ENCODE data around the gene MAGEA2.
"Not testable (repeated sequence)": the region's sequence is repeated elsewhere in the genome, so short reads cannot be mapped to it uniquely, and the experiment has no call there.

MAGEA2 gene, protein sequence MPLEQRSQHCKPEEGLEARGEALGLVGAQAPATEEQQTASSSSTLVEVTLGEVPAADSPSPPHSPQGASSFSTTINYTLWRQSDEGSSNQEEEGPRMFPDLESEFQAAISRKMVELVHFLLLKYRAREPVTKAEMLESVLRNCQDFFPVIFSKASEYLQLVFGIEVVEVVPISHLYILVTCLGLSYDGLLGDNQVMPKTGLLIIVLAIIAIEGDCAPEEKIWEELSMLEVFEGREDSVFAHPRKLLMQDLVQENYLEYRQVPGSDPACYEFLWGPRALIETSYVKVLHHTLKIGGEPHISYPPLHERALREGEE

DNA sequence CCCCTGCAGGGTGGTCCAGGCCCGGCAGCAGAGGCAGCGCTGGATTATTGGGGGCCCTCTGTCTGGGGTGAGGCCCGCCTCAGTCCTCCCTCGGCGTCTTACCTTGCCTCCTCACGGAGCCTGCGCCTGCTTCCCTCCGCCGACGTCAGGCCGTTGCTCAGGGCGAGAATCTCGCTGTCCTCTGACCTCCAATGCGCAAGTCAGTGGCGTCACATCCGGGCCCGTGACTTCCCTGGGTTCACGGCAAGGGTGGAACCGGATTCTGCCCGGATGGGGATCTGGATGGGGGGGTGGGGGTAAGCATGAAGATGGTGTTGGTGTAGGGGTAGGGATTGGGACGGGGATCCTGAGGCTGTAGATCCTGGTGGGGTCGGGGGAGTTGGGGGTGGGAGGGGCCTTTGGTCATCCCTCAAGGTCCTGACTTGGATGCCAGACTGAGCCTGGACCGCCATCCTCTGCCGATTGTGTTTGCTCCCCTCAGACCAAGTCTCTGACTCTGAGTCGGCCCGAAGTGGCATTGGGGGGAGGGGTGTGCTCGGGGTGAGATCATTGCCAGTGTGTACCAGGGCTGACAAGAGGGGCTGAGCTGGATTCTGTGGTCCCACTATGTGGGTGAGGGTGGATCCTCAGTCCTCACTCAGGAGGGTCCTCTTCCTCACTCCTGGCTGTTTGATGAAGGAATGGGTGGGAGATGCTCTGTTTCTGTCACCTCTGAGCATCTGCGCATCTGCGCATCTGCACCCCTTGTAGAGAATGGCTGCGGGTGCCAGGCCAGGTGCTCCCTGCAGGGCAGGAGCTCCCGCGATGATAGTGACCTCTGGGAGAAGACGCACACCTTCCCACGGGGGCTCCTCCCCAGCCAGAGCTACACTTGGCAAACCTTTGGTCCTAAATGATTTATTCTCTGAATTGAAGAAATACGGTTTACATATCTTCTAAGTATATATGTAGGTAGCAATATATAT is at the start of gene MAGEA2:
Gene MAGEA2, minus strand, starts transcription at position 157 of the 965 bp plus-strand sequence. CDS start 2,479 bp downstream, outside the sequence.
- not testable (repeated sequence) for DNase-seq

GRCh38 chrX:152798945-152799344 is 45.3 kb upstream of the MAGEA2 start:
- DNase-seq: no peak

GRCh38 chrX:152787062-152787461 is 33.4 kb upstream of the MAGEA2 start:
- not testable (repeated sequence) for DNase-seq

- not testable (repeated sequence) for DNase-seq
These were observed 16.1 kb upstream of the MAGEA2 start, which contains the start of gene MAGEA6 for GRCh38 chrX:152769549-152770289. Gene MAGEA6 (minus strand): TSS chrX:152769689. CDS start chrX:152767650, 2,039 bp downstream.

- DNase-seq: not testable (repeated sequence)
These were observed 12.9 kb upstream of the MAGEA2 start for GRCh38 chrX:152766562-152766961.

DNA sequence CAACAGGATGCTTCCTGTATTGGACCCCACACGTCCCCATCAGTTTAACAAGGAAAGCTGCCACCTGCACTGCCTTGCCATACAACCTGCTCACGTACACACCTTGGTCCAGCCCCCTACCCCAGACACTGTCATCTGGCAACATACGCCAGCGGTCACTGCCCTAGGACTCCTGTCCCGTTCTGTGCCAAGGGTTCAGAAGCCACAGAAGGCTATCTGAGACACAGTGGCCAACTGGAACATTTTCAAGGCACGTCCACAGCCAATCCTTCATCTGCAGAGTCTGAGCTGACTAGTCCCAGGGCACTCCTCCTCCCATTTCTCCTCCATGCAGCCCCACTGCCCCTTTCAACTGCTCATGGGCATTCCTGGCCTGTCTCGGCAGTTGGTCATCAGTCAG is 7.9 kb upstream of the MAGEA2 start:
- DNase-seq: not testable (repeated sequence)

DNA sequence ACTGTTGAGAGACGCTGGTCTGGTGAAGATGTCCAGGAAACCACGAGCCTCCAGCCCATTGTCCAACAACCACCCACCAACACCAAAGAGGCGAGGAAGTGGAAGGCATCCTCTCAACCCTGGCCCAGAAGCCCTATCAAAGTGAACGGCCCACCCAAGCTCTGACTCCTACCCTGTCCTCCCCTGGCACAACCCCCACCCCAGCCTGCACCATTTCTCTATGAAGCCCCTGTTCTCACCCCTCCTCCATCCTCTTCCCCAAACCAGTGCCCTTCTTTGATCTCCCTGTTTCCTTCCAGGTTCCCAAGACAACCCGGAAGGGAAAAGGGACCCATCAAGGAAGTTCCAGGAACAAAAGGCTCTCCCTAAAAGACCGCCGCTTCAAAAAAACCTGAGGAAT is 5.9 kb upstream of the MAGEA2 start:
- not testable (repeated sequence) for DNase-seq

DNA sequence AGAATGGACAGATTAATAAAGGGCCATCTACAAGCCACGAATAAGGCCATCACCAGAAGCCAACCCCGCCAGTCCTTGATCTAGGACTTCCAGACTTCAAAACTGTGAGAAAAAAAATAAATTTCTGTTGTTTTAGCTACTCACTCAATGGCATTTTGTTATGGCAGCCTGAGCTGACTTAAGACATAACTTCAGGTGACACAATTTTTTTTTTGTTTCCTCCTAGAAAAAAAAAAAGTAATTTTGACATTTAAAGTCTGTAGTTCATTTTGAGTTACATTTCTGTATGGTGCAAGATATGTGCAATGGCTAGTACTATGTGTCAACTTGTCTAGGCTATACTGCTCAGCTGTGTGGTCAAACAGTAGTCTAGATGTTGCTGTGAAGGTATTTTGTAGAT is 5.3 kb upstream of the MAGEA2 start, which contains the start of gene CSAG3:
Gene CSAG3, plus strand, starts transcription at position 301 of the 400 bp plus-strand sequence.
- not testable (repeated sequence) for DNase-seq

- not testable (repeated sequence) for DNase-seq
These were observed 1.2 kb upstream of the MAGEA2 start for GRCh38 chrX:152754871-152755270.

- DNase-seq: no peak
These were observed 15.1 kb downstream of the MAGEA2 start for GRCh38 chrX:152738560-152738959.

DNA sequence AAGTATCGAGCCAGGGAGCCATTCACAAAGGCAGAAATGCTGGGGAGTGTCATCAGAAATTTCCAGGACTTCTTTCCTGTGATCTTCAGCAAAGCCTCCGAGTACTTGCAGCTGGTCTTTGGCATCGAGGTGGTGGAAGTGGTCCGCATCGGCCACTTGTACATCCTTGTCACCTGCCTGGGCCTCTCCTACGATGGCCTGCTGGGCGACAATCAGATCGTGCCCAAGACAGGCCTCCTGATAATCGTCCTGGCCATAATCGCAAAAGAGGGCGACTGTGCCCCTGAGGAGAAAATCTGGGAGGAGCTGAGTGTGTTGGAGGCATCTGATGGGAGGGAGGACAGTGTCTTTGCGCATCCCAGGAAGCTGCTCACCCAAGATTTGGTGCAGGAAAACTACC is 17.1 kb downstream of the MAGEA2 start:
- DNase-seq: not testable (repeated sequence)

DNA sequence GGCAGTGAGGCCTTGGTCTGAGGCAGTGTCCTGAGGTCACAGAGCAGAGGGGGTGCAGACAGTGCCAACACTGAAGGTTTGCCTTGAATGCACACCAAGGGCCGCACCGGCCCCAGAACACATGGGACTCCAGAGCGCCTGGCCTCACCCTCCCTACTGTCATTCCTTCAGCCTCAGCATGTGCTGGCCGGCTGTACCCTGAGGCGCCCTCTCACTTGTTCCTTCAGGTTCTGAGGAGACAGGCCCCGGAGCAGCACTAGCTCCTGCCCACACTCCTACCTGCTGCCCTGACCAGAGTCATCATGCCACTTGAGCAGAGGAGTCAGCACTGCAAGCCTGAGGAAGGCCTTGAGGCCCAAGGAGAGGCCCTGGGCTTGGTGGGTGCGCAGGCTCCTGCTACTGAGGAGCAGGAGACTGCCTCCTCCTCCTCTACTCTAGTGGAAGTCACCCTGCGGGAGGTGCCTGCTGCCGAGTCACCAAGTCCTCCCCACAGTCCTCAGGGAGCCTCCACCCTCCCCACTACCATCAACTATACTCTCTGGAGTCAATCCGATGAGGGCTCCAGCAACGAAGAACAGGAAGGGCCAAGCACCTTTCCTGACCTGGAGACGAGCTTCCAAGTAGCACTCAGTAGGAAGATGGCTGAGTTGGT is 17.7 kb downstream of the MAGEA2 start:
- no peak for DNase-seq

DNA sequence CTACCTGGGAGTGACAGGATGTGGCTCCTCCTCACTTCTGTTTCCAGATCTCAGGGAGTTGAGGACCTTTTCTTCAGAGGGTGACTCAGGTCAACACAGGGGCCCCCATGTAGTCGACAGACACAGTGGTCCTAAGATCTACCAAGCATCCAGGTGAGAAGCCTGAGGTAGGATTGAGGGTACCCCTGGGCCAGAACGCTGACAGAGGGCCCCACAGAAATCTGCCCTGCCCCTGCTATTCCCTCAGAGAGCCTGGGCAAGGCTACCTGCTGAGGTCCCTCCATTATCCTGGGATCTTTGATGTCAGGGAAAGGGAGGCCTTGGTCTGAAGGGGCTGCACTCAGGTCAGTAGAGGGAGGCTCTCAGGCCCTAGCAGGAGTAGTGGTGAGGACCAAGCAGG is 18.5 kb downstream of the MAGEA2 start:
- no peak for DNase-seq

GRCh38 chrX:152734143-152734858 is 19.3 kb downstream of the MAGEA2 start:
- DNase-seq: not testable (repeated sequence)

DNA sequence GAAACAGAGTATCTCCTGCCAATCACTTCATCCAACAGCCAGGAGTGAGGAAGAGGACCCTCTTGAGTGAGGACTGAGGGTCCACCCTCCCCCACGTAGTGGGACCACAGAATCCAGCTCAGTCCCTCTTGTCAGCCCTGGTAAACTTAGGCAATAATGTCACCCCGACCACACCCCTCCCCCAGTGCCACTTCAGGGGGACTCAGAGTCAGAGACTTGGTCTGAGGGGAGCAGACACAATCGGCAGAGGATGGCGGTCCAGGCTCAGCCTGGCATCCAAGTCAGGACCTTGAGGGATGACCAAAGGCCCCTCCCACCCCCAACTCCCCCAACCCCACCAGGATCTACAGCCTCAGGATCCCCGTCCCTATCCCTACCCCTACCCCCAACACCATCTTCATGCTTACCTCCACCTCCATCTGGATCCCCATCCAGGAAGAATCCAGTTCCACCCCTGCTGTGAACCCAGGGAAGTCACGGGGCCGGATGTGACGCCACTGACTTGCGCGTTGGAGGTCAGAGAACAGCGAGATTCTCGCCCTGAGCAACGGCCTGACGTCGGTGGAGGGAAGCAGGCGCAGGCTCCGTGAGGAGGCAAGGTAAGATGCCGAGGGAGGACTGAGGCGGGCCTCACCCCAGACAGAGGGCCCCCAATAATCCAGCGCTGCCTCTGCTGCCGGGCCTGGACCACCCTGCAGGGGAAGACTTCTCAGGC is 20.2 kb downstream of the MAGEA2 start, which contains the start of the genes CSAG1 and MAGEA12:
Gene CSAG1, minus strand, starts transcription at position 461 of the 715 bp plus-strand sequence. CDS start 1,261 bp downstream, outside the sequence.
Gene MAGEA12, plus strand, starts transcription at position 497 of the 715 bp plus-strand sequence. CDS start 2,405 bp downstream, outside the sequence.
- no peak for DNase-seq

GRCh38 chrX:152725409-152725808 is 28.2 kb downstream of the MAGEA2 start:
- no peak for DNase-seq

- DNase-seq: not testable (repeated sequence)
These were observed 39.5 kb downstream of the MAGEA2 start, which contains the start of gene MAGEA2B for GRCh38 chrX:152713815-152714787. Gene MAGEA2B (plus strand): TSS chrX:152714628. CDS start chrX:152717107, 2,479 bp downstream.

GRCh38 chrX:152713195-152713594 is 40.4 kb downstream of the MAGEA2 start:
- not testable (repeated sequence) for DNase-seq

GRCh38 chrX:152709173-152709572 is 44.5 kb downstream of the MAGEA2 start, which contains the start of gene CSAG2:
Gene CSAG2 (minus strand): TSS chrX:152709273. CDS start chrX:152709112, 161 bp downstream.
- DNase-seq: not testable (repeated sequence)

Measured in activated CD4-positive, alpha-beta T cell treated with anti-CD3 and anti-CD28 coated beads, Interleukin-2, Interleukin-6, amounts not matched to agents 100 ng/mL and 50 ng/mL, durations not matched to agents 16 hours and 8 hours (primary cell).